Stimulated activated CD8-positive, alpha-beta memory T cell treated with anti-CD3 and anti-CD28 coated beads, Interleukin-4, amount 100 ng/mL, for 24 hours (primary cell): ENCODE measurements around the gene SCUBE1.

ENCODE experiments used
- DNase-seq: peaks from one replicate; pipeline ENCODE4 v3.0.0-alpha.2; 2020; ENCODE audit warnings: low read depth

Gene SCUBE1

DNA sequence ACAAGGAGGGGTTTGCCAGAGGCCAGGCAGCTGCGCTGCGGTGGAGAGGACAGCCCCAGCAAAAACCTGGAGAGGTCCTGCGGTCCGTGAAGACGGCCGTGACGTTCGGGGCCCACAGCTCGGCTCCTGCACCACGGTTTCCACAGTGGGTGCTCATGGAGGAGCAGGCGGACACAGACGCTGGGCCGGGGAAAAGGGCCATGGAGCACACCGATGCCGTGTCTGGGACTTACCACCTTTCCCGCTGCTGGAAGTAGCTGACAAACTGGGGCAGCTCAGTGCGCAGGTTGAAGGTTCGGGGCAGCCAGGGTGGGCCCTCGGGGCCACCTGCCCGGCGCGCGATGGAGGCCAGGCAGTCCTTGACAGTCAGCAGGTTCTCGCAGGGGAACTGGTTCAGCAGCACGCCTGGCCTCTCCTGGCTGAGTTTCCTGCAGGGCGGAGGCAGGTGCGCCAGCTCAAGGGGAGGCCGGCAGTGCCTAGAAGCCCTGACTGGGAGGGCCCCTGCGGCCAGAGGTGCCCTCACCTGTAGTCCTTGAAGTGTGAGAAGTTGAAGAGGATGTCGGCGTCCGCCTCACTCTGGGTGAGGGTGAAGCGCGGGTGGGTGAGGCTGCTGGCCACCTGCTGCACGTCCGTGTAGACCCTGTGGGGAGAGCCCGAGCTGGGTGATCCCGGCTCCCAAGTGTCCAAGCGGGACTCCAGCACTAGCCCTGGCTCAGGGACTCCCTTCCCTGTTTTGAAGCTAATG lies 169.0 kb downstream of the SCUBE1 start:
- no peak for DNase-seq

- DNase-seq, result no peak
Observed at GRCh38 chr22:43173566-43173965, 169.6 kb downstream of the SCUBE1 start.

GRCh38 chr22:43172191-43172590 lies 171.0 kb downstream of the SCUBE1 start:
- DNase-seq, result no peak

- DNase-seq, result no peak
Observed at GRCh38 chr22:43171607-43172006, 171.6 kb downstream of the SCUBE1 start.

- DNase-seq, result no peak
Observed at GRCh38 chr22:43171019-43171491, 172.1 kb downstream of the SCUBE1 start.

DNA sequence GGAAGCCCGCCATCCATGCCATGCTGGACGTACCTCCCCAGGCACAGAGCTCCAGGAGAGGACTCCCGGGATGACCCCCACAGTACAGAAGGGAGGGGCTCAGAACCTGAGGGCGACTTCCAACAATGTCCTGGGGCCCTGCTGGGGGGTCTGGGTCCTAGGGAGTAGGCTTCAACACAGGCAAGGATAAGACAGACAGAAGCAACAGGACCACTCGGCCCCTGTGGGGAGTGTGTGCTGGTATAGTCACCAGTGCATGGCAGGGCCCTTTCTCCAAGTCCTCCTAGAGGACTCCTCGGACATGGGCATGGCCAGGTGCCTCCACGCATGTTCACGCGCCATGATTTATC lies 173.1 kb downstream of the SCUBE1 start:
- DNase-seq, result no peak

DNA sequence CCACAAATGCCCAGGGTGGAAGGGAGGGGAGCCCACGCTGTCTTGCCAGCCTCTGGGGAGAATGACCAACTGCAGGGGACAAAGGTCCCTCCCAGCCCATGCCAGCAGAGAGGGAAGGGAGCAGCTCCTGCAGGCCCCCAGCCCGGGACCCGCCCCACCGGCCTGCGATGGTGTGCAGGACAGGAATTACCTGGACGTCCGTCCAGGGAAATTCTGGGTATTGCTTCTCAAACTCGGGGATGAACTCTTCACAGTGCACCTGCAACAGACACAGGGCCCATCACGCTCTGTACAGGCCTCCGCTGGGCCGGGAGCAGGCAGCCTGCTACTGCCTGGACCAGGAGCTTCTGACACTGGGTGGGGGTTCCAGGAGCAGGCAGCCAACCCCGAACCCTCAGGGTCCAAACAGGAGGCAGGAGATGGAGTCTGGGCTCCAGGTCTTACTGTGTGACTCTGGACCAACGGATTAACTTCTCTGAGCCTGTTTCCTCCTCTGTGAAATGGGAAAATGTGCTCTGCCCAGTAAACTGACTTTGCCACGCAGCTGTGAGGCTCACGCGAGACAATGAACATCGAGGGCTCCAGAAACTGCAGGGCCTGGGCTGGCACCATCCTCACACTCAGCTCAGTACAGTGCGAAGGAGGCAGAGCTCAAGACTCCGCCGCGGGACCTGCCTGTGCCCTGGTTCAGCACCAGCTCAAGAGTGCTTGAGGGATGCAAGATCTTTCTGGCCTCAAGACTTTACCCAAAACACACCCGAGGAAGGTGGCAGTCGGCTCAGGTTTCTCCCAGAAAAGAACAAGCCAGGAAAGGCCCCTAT lies 173.7 kb downstream of the SCUBE1 start:
- DNase-seq, result no peak

DNA sequence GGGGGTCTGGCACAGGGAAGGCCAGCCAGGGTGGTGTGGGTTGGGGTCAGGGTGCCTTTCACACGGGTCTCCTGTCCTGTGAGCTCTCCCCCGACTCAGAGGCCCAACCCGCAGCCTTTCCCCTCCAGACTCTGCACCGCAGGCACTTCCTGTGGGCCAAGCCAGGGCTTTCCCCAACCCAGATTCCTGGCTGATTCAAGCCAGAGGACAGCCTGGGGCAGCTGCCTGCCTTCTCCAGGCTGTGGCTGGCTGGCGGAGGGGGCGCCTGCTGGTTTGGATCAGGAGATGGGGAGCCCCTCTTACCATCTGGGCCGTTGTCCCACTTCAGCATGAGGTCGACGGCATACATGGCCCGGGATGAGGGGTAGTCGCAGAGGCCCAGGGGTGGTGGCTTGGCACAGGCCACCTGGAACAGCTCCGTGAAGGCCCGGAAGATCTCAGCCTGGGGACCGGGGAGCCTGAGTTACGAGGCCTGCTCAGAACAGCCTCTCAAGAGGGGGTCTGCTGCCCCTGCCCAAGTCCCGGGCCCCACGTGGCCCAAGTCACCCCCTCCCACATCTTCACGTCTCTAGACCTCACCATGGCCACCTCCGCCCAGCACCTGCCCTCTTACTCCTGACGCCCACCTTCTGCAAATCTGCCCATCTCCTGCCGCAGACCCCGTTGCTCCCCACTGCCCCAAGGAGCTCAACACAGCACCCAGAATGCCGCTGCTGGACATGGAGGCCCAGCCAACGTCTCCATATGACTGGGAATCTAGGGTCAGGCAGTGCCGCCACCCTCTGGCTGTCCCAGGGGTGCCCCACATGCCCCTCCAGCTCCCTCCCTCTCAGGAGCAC lies 174.5 kb downstream of the SCUBE1 start:
- no peak for DNase-seq

DNA sequence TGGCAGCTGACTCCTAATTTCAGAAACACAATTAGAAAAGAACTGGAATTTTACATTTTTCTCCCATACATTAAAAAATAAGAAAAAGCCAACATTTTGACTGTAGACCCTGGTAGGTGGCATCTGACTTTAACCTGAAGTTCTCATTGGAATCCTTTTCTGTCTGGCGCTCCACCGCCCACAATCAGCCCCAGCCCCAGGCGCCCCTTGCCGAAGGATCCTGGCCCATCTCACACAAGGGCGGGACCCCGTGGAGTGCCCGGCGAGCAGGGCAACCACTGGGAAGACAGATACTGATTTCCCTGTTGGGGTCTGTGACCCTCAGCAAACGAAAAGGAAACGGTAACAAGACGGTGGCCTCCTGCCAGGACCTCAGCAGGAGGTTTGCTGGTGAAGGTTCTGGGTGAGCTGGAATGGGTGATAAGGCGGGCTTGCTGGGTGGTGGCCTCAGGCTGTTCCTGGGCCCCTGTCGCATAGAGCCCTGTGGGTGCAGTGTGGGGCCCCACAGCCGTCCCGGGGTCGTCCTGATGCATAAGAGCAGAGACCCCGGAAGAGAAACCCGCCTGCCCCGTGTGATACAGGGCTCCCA lies 176.1 kb downstream of the SCUBE1 start:
- no peak for DNase-seq

- no peak for DNase-seq
Observed at GRCh38 chr22:43166132-43166930, 176.8 kb downstream of the SCUBE1 start.

DNA sequence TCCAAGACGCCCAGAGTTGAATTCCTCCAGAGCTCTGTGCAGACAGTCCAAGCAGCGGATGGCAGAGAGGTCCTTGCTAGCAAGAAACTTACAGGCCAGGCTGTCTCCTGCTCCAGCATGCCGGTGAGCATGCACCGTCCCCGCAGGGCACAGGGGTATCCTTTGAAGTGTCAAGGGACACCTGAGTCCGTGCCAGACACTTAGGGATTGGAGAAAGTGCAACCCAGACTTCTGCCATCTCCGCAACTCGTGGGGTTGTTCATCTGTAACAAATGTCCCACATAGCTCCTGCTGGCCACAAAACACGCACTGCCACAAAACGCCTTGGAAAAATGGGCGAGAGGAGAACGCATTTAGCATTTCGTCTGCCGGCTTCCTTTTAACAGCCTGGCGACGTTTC lies 178.5 kb downstream of the SCUBE1 start:
- no peak for DNase-seq

DNA sequence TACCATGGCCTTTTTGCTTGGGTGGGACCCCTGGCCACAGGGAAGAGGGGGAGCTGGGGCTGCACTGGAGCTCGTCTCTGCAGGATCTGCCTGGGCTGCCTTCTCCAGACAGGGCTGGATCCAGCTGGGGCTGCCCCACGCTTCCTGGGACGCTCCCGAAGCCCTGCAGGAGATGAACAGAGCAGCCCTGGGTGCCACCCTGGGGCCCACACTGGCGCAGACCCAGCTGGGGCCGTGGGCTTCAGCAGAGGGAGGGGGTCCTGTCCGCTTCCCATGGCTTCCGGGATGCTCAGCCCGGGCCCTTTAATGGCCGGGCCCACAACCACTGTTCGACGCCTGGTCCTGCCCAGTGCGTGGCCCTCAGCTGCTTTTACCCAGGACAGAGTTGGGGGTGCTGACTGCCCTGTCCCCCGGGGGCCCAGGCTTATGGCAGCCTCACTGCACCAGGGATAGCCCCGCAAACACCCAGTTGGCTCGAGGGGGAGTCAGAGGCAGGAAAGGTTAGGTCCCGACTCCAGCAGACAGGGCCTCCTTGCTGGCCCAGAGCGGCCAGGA lies 179.9 kb downstream of the SCUBE1 start:
- DNase-seq, result no peak

GRCh38 chr22:43162412-43163150 lies 180.6 kb downstream of the SCUBE1 start:
- no peak for DNase-seq

GRCh38 chr22:43160497-43161126 lies 182.6 kb downstream of the SCUBE1 start:
- no peak for DNase-seq

DNA sequence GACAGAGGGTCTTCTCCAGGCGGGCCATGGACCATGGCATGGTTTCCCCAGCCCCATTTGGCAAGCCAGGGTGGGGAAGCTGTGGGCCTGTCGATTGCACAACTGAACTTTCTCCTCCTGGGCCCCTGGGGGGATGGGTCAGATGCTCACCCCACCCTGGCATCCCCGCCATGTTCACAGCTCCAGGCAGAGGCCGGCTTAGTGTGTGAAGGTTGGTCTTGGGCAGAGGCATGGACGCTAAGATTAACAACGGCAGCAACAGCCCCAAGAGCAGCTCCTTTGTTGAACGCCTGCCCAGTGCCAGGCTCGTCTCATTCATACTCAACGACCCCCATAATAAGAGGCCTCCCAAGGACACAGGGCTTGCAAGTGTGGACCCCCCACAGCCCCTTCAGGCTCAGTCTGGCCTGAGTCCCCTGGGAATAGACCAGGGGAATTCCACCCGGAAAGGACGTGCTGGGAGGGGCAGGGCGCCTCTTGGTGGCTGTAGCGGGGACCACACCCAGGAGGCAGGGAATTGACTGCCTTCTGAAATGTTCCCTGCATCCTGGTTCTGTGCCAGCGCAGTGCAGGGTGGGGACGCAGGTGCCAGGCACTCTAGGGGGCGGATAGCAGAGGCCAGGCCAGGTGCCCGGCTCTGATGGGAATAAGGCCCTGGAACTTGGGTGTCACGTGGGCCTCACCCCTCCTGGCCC lies 183.5 kb downstream of the SCUBE1 start:
- no peak for DNase-seq

DNA sequence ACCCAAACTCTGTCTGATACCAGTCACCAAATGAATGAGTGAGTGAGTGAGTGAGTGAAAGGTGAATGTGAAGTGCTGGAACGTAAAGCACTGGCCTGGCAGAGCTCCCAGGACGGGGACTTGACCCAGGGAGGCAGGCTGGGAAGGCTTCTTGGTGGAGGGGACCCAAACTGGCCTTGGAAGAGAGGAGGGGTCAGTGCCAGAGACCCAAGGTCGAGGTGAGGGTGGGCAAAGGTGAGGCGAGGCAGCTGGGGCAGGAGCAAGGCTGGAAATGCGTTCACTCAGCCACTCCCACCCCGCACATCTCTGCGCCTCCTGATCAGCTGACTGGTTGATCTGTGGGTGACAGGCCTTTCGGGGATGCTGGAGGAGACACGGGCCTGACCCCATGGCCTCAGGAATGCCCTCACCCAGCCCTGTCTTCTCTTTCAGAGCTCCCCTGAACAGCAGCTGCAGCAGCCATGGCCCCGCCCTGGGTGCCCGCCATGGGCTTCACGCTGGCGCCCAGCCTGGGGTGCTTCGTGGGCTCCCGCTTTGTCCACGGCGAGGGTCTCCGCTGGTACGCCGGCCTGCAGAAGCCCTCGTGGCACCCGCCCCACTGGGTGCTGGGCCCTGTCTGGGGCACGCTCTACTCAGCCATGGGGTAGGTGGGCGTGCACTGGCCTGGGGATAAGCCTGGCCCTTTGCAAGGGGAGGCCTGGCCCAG lies 184.2 kb downstream of the SCUBE1 start:
- DNase-seq, result no peak

DNA sequence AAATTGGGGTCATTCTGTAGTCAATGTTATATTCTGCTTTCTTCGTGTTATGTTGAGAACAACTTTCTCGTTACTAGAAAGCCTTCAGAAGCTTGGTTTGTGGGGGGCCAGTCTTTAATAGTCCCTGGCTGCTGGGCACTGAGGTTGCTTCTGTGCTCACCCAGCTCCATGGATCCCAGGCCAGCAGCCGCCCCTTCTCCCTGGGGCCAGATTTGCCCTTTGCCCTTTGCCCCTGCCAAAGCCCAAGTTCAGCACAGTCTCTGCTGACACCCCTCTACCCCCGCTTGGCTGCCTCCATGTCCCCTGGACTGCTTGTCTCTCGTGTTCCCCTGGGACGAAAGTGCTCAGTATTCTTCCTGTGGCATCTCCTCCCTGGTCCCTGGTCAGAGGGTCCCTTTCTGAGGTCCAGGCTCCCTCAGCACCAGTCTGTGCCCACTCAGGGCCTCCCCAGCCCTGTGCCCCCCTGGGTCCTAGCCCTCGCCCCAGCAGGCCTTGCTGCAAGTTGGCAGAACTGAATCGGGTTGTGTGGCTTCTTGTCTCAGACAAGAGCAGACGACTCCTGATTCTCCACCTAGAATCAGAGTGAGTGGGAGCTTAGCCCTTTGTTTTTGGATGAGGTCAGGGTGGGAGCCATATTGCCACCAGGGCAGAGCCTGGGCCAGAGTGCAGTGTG lies 185.2 kb downstream of the SCUBE1 start:
- no peak for DNase-seq

- no peak for DNase-seq
Observed at GRCh38 chr22:43156413-43156812, 186.8 kb downstream of the SCUBE1 start.
